H7 (cell line): ENCODE data around the gene ANTXRL. TPM values are rescaled to one million over a fixed set of nuclear protein-coding genes. Genes with fewer than 3 reads are reported as not detected.
"Not testable (repeated sequence)": the region's sequence is repeated elsewhere in the genome, so short reads cannot be mapped to it uniquely, and the experiment has no call there.

Experiments used
- DNase-seq: peaks from one replicate; pipeline ENCODE4 v3.0.0; 2012
- H3K27me3 ChIP-seq: 2 replicates; pipeline ENCODE4 v1.6.0; 2011; ENCODE audit warnings: mild to moderate bottlenecking, low read length; ENCODE audit not compliant: control insufficient read depth, insufficient read depth
- H3K36me3 ChIP-seq: replicated peaks from 2 replicates; pipeline ENCODE4 v1.5.1; 2011; ENCODE audit warnings: low read length; ENCODE audit not compliant: control insufficient read depth, insufficient read depth
- H3K4me3 ChIP-seq: 2 replicates; pipeline ENCODE4 v1.5.1; 2011; ENCODE audit warnings: low read depth, mild to moderate bottlenecking, control low read depth, low read length, moderate library complexity; ENCODE audit not compliant: insufficient read depth
- total RNA-seq: library from RNA; depleted of rRNA; stranded (reverse); fragments of >200 nt; shearing (Covaris generic); gene quantifications from 2 replicates; pipeline ENCODE4 v1.2.3, GENCODE V29; 2014

The ANTXRL gene
- total RNA-seq, 1 experiment from 2014 or later, result not detected

GRCh38 chr10:46250898-46251856 lies 35.6 kb upstream of the ANTXRL start:
- H3K4me3 ChIP-seq, result no peak overlapping the region
- DNase-seq, result no peak

GRCh38 chr10:46251857-46252847 lies 34.6 kb upstream of the ANTXRL start:
- no peak overlapping the region for H3K4me3 ChIP-seq
- no peak for DNase-seq

More at GRCh38 chr10:46250898-46251856, 35.6 kb upstream of the ANTXRL start:
- Histone ChIP-seq H3K36me3 (no peaks in the 10 kb centered on the region), H3K27me3 (no peaks in the 10 kb centered on the region)

GRCh38 chr10:46253076-46254006 lies 33.5 kb upstream of the ANTXRL start:
- no peak for DNase-seq
- no peak overlapping the region for H3K4me3 ChIP-seq
- no peaks in the 10 kb centered on the region for H3K27me3 ChIP-seq
- H3K36me3 ChIP-seq, result no peaks in the 10 kb centered on the region

More at GRCh38 chr10:46251857-46252847, 34.6 kb upstream of the ANTXRL start:
- H3K36me3 ChIP-seq, result no peaks in the 10 kb centered on the region
- no peaks in the 10 kb centered on the region for H3K27me3 ChIP-seq

GRCh38 chr10:46254007-46254383 lies 32.8 kb upstream of the ANTXRL start:
- DNase-seq, result no peak
- H3K27me3 ChIP-seq, result no peaks in the 10 kb centered on the region
- no peaks in the 10 kb centered on the region for H3K36me3 ChIP-seq
- no peak overlapping the region for H3K4me3 ChIP-seq

- no peaks in the 10 kb centered on the region for H3K36me3 ChIP-seq
- DNase-seq, result no peak
- no peaks in the 10 kb centered on the region for H3K27me3 ChIP-seq
- no peak overlapping the region for H3K4me3 ChIP-seq
These were observed 32.3 kb upstream of the ANTXRL start for GRCh38 chr10:46254467-46254866.

GRCh38 chr10:46255210-46255609 lies 31.6 kb upstream of the ANTXRL start:
- not testable (repeated sequence) for DNase-seq, H3K27me3 ChIP-seq, H3K4me3 ChIP-seq, H3K36me3 ChIP-seq

GRCh38 chr10:46255801-46256747 lies 30.7 kb upstream of the ANTXRL start:
- H3K27me3 ChIP-seq, result no peaks in the 10 kb centered on the region
- peak; percentile 92 for DNase-seq
- H3K36me3 ChIP-seq, result no peaks in the 10 kb centered on the region
- no peak overlapping the region for H3K4me3 ChIP-seq

GRCh38 chr10:46257099-46257498 lies 29.7 kb upstream of the ANTXRL start:
- no peak for DNase-seq
- Histone ChIP-seq H3K4me3 (no peak overlapping the region), H3K36me3 (no peaks in the 10 kb centered on the region)

GRCh38 chr10:46262906-46263560 lies 23.8 kb upstream of the ANTXRL start:
- not testable (repeated sequence) for H3K27me3 ChIP-seq, H3K4me3 ChIP-seq, H3K36me3 ChIP-seq, DNase-seq

More at GRCh38 chr10:46257099-46257498, 29.7 kb upstream of the ANTXRL start:
- no peaks in the 10 kb centered on the region for H3K27me3 ChIP-seq

- Histone ChIP-seq H3K36me3 (no peaks in the 10 kb centered on the region), H3K4me3 (no peak overlapping the region), H3K27me3 (no peaks in the 10 kb centered on the region)
- no peak for DNase-seq
These were observed 22.9 kb upstream of the ANTXRL start for GRCh38 chr10:46263831-46264268.

GRCh38 chr10:46264336-46264735 lies 22.5 kb upstream of the ANTXRL start:
- Histone ChIP-seq H3K4me3 (no peak overlapping the region), H3K27me3 (no peaks in the 10 kb centered on the region), H3K36me3 (no peaks in the 10 kb centered on the region)
- DNase-seq, result no peak

- H3K36me3 ChIP-seq, result no peaks in the 10 kb centered on the region
- no peak for DNase-seq
- H3K4me3 ChIP-seq, result no peak overlapping the region
- no peaks in the 10 kb centered on the region for H3K27me3 ChIP-seq
These were observed 21.9 kb upstream of the ANTXRL start for GRCh38 chr10:46264737-46265368.
